Measurements from ENCODE around the gene OR52E5. TPM values are rescaled to one million over a fixed set of nuclear protein-coding genes. Genes with fewer than 3 reads are reported as not detected.

Gene OR52E5
- not detected in 2 replicates for total RNA-seq

GRCh38 chr11:5892908-5893307 lies at the start of gene OR52E5:
TSS of gene OR52E5 (plus strand) at chr11:5893208. CDS start at chr11:5900777, 7,569 bp downstream.
- H3K4me3 ChIP-seq (ENCODE audit: low read depth, low read length) = no peak within 1 kb of the TSS
- DNase-seq (ENCODE audit: low read depth) = no peak
- no peak for TF ChIP-seq CTCF (IDR thresholded peaks at IDR 0.05; ENCODE audit: insufficient read depth, low read depth, low read length)

GRCh38 chr11:5846701-5847100 lies 46.3 kb upstream of the OR52E5 start:
- no peak for TF ChIP-seq CTCF (IDR thresholded peaks at IDR 0.05; ENCODE audit: insufficient read depth, low read depth, low read length)
- DNase-seq (ENCODE audit: low read depth) = no peak
- H3K4me3 ChIP-seq (ENCODE audit: low read depth, low read length) = no peak overlapping the region

GRCh38 chr11:5847711-5848110 lies 45.3 kb upstream of the OR52E5 start:
- no peak for DNase-seq (ENCODE audit: low read depth)
- H3K4me3 ChIP-seq (ENCODE audit: low read depth, low read length) = no peak overlapping the region
- TF ChIP-seq CTCF (IDR thresholded peaks at IDR 0.05; ENCODE audit: insufficient read depth, low read depth, low read length) = no peak

GRCh38 chr11:5851002-5851401 lies 42.0 kb upstream of the OR52E5 start:
- no peak overlapping the region for H3K4me3 ChIP-seq (ENCODE audit: low read depth, low read length)
- DNase-seq (ENCODE audit: low read depth) = no peak
- no peak for TF ChIP-seq CTCF (IDR thresholded peaks at IDR 0.05; ENCODE audit: insufficient read depth, low read depth, low read length)

- no peak for DNase-seq (ENCODE audit: low read depth)
- TF ChIP-seq CTCF (IDR thresholded peaks at IDR 0.05; ENCODE audit: insufficient read depth, low read depth, low read length) = no peak
These were observed 35.4 kb upstream of the OR52E5 start, which contains the start of gene OR52E8 for GRCh38 chr11:5857590-5857989. TSS of gene OR52E8 (minus strand) at chr11:5857690. CDS start at chr11:5857690, 0 bp downstream.

GRCh38 chr11:5865826-5866225 lies 27.2 kb upstream of the OR52E5 start:
- no peak overlapping the region for H3K4me3 ChIP-seq (ENCODE audit: low read depth, low read length)
- DNase-seq (ENCODE audit: low read depth) = no peak
- no peak for TF ChIP-seq CTCF (IDR thresholded peaks at IDR 0.05; ENCODE audit: insufficient read depth, low read depth, low read length)

More at GRCh38 chr11:5857590-5857989, 35.4 kb upstream of the OR52E5 start, which contains the start of gene OR52E8:
- H3K4me3 ChIP-seq (ENCODE audit: low read depth, low read length) = no peak within 1 kb of the TSS

GRCh38 chr11:5878564-5878963 lies 14.4 kb upstream of the OR52E5 start:
- no peak for DNase-seq (ENCODE audit: low read depth)
- TF ChIP-seq CTCF (IDR thresholded peaks at IDR 0.05; ENCODE audit: insufficient read depth, low read depth, low read length) = no peak

More at GRCh38 chr11:5878564-5878963, 14.4 kb upstream of the OR52E5 start:
- no peak overlapping the region for H3K4me3 ChIP-seq (ENCODE audit: low read depth, low read length)

Data from fibroblast of villous mesenchyme (primary cell).